Measurements from ENCODE around the gene DEFB131B. TPM values are rescaled to one million over a fixed set of nuclear protein-coding genes. Genes with fewer than 3 reads are reported as not detected.
"Not testable (repeated sequence)": the region's sequence is repeated elsewhere in the genome, so short reads cannot be mapped to it uniquely, and the experiment has no call there.

Gene DEFB131B
- total RNA-seq (not detected), polyA plus RNA-seq (not detected)
- long read RNA-seq, donor 1, result 0 reads
- long read RNA-seq, donor 2, result 0 reads
- long read RNA-seq, donor 3, result 0 reads
- long read RNA-seq, donor 4, result 0 reads
- long read RNA-seq, donor 5, result 0 reads
- long read RNA-seq, donor 6, result 0 reads
- long read RNA-seq, donor 7, result 0 reads
- long read RNA-seq, donor 8, result 0 reads
- long read RNA-seq, donor 9, result 0 reads
- long read RNA-seq, donor 10, result 0 reads

- H3K27ac ChIP-seq; H3K9me3 ChIP-seq; H3K27me3 ChIP-seq; DNase-seq; intact Hi-C loops (cut with DNase I; ENCODE audit: low total_unique reads); H3K4me1 ChIP-seq; H3K4me3 ChIP-seq: not testable (repeated sequence)
- H3K36me3 ChIP-seq, result peaks cover 0 to 25% (median 9%) of the 10 kb centered on the region in 4 donors
- WGBS, 5 donors, result 72 to 84% (median 76%) methylated on average over 1 of the region's 1 CpG
Observed at GRCh38 chr11:71878059-71878458, at the start of gene DEFB131B. Gene DEFB131B, plus strand, starts transcription at chr11:71878453. Its CDS starts 0 bp downstream, at chr11:71878453.

- H3K4me3 ChIP-seq; H3K36me3 ChIP-seq; H3K27ac ChIP-seq; H3K27me3 ChIP-seq; H3K9me3 ChIP-seq; intact Hi-C loops (cut with DNase I; ENCODE audit: low total_unique reads); H3K4me1 ChIP-seq; DNase-seq: not testable (repeated sequence)
- 87 to 99% (median 95%) methylated on average over 3 of the region's 3 CpGs for WGBS, 5 donors
Observed at GRCh38 chr11:71829247-71829646, 49.0 kb upstream of the DEFB131B start.

GRCh38 chr11:71829686-71830085, 48.6 kb upstream of the DEFB131B start:
- H3K4me3 ChIP-seq; H3K9me3 ChIP-seq; intact Hi-C loops (cut with DNase I; ENCODE audit: low total_unique reads); H3K4me1 ChIP-seq; H3K27me3 ChIP-seq; DNase-seq; H3K27ac ChIP-seq; H3K36me3 ChIP-seq: not testable (repeated sequence)
- 78 to 88% (median 83%) methylated on average over 3 of the region's 3 CpGs for WGBS, 5 donors

DNA sequence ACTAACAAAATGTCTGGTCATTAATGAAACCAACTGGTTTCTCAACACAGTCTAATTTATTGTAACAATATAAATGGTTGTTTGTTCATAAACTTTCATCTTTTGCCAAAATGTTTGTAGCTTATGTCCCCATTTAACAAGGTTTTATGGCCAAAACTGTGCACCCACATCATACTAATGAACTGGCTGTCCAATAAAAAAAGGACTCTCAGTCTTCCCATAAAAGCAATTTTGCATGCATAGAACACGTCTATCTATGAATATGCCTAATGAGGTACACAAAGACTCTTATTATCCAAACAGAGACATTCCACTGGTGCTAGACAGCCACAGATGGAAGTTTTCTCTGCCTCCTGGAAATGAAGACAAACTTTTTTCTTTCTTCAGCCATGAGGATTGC, 45.4 kb upstream of the DEFB131B start, which contains the start of gene DEFB108B:
Gene DEFB108B, plus strand, starts transcription at position 390 of the 400 bp plus-strand sequence. Its CDS starts 0 bp downstream, at position 390.
- H3K9me3 ChIP-seq; H3K4me1 ChIP-seq; H3K36me3 ChIP-seq; intact Hi-C loops (cut with DNase I; ENCODE audit: low total_unique reads); H3K27me3 ChIP-seq; H3K4me3 ChIP-seq; H3K27ac ChIP-seq; DNase-seq: not testable (repeated sequence)
- WGBS, 5 donors, result 0 to 43% (median 0%) methylated on average over 1 of the region's 1 CpG

GRCh38 chr11:71842720-71843119, 35.5 kb upstream of the DEFB131B start:
- H3K9me3 ChIP-seq; intact Hi-C loops (cut with DNase I; ENCODE audit: low total_unique reads); DNase-seq; H3K36me3 ChIP-seq; H3K4me3 ChIP-seq; H3K27ac ChIP-seq; H3K4me1 ChIP-seq; H3K27me3 ChIP-seq: not testable (repeated sequence)
- WGBS, 5 donors, result 74 to 86% (median 80%) methylated on average over 6 of the region's 6 CpGs

- WGBS, 5 donors, result 80 to 95% (median 86%) methylated on average over 4 of the region's 4 CpGs
- H3K4me3 ChIP-seq; H3K9me3 ChIP-seq; H3K4me1 ChIP-seq; H3K27ac ChIP-seq; DNase-seq; H3K27me3 ChIP-seq; H3K36me3 ChIP-seq; intact Hi-C loops (cut with DNase I; ENCODE audit: low total_unique reads): not testable (repeated sequence)
Observed at GRCh38 chr11:71843355-71843754, 34.9 kb upstream of the DEFB131B start.

GRCh38 chr11:71843858-71844257, 34.4 kb upstream of the DEFB131B start:
- no peak overlapping the region for H3K27ac ChIP-seq
- no peak for DNase-seq
- intact Hi-C loops (cut with DNase I; ENCODE audit: low total_unique reads), result no loop called here
- no peaks in the 10 kb centered on the region for H3K9me3 ChIP-seq
- H3K4me1 ChIP-seq, result no peaks in the 10 kb centered on the region
- WGBS, 5 donors, result 70 to 92% (median 85%) methylated on average over 12 to 15 of the region's 15 CpGs
- H3K27me3 ChIP-seq, result no peaks in the 10 kb centered on the region
- H3K36me3 ChIP-seq, result no peaks in the 10 kb centered on the region
- TF ChIP-seq EP300 (IDR thresholded peaks at IDR 0.05) (no peak), POLR2AphosphoS5 (IDR thresholded peaks at IDR 0.05) (no peak), POLR2A (IDR thresholded peaks at IDR 0.05) (no peak)
- TF ChIP-seq, protein P1, sequence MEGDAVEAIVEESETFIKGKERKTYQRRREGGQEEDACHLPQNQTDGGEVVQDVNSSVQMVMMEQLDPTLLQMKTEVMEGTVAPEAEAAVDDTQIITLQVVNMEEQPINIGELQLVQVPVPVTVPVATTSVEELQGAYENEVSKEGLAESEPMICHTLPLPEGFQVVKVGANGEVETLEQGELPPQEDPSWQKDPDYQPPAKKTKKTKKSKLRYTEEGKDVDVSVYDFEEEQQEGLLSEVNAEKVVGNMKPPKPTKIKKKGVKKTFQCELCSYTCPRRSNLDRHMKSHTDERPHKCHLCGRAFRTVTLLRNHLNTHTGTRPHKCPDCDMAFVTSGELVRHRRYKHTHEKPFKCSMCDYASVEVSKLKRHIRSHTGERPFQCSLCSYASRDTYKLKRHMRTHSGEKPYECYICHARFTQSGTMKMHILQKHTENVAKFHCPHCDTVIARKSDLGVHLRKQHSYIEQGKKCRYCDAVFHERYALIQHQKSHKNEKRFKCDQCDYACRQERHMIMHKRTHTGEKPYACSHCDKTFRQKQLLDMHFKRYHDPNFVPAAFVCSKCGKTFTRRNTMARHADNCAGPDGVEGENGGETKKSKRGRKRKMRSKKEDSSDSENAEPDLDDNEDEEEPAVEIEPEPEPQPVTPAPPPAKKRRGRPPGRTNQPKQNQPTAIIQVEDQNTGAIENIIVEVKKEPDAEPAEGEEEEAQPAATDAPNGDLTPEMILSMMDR (IDR thresholded peaks at IDR 0.05), result no peak
- no peak overlapping the region for H3K4me3 ChIP-seq

- intact Hi-C loops (cut with DNase I; ENCODE audit: low total_unique reads); H3K27me3 ChIP-seq; H3K36me3 ChIP-seq; H3K9me3 ChIP-seq; DNase-seq; H3K27ac ChIP-seq; H3K4me1 ChIP-seq; H3K4me3 ChIP-seq: not testable (repeated sequence)
- WGBS, 5 donors, result 92 to 95% (median 94%) methylated on average over 2 of the region's 2 CpGs
Observed at GRCh38 chr11:71853895-71854294, 24.4 kb upstream of the DEFB131B start.

DNA sequence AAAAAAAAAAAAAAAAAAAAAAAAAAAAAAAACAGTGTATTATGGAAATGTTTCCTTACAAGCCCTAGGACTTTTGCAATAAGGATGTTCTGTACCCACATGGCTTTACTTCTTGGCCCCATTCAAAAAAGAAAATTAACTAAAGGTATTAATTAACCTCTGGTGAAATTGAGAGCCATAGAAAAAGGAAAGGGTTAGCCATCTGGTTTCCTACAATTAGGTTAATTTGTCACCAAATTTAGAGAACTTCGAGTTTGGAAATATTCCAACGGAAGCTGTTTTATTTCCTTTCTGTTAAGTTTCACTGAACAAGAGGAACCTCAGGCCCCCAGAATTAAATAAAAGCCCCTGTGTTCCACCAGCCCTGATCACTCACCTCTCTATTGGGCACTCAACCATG, 22.4 kb upstream of the DEFB131B start:
- H3K27me3 ChIP-seq; intact Hi-C loops (cut with DNase I; ENCODE audit: low total_unique reads); H3K9me3 ChIP-seq; DNase-seq; H3K36me3 ChIP-seq; H3K27ac ChIP-seq; H3K4me1 ChIP-seq; H3K4me3 ChIP-seq: not testable (repeated sequence)
- 48 to 69% (median 57%) methylated on average over 2 of the region's 2 CpGs for WGBS, 5 donors

GRCh38 chr11:71860835-71861234, 17.4 kb upstream of the DEFB131B start:
- H3K36me3 ChIP-seq; DNase-seq; H3K4me1 ChIP-seq; H3K4me3 ChIP-seq; H3K9me3 ChIP-seq; intact Hi-C loops (cut with DNase I; ENCODE audit: low total_unique reads); H3K27me3 ChIP-seq; H3K27ac ChIP-seq: not testable (repeated sequence)
- 90 to 98% (median 94%) methylated on average over 3 of the region's 3 CpGs for WGBS, 5 donors
